Uterus (tissue), 4 donors: ENCODE results near the gene RPS27. TPM values are rescaled to one million over a fixed set of nuclear protein-coding genes. Genes with fewer than 3 reads are reported as not detected.

ENCODE experiments used
- DNase-seq, 2 donors: peaks; one replicate each; pipeline ENCODE4 v3.0.0-alpha.2; 2019 to 2020
- H3K27ac ChIP-seq, 2 donors: fragments of 200-600 bp; sonication (generic); 1 replicate in 1 of 2; 2 replicates in 1 of 2; pipeline ENCODE4 v1.5.1; 2016 to 2018
- H3K27me3 ChIP-seq, 2 donors: fragments of 200-600 bp; sonication (generic); one replicate each; pipeline ENCODE4 v1.5.1; 2018 to 2019; ENCODE audit warnings: control low read depth in 1 of 2
- H3K36me3 ChIP-seq, 2 donors: fragments of 200-600 bp; sonication (generic); one replicate each; pipeline ENCODE4 v1.5.1; 2019; ENCODE audit warnings: control low read depth in 1 of 2
- H3K4me1 ChIP-seq, 2 donors: fragments of 200-600 bp; sonication (generic); one replicate each; pipeline ENCODE4 v1.5.1; 2018 to 2019; ENCODE audit warnings: control low read depth in 1 of 2
- H3K4me3 ChIP-seq, 2 donors: fragments of 200-600 bp; sonication (generic); 1 replicate in 1 of 2; 2 replicates in 1 of 2; pipeline ENCODE4 v1.5.1; 2018 to 2019; ENCODE audit warnings: mild to moderate bottlenecking in 1 of 2
- H3K9me3 ChIP-seq, 2 donors: fragments of 200-600 bp; sonication (generic); one replicate each; pipeline ENCODE4 v1.5.1; 2019; ENCODE audit warnings: control low read depth in 1 of 2
- POLR2A ChIP-seq, 2 donors: fragments of 450-650 bp; IDR thresholded peaks; one replicate each; pipeline ENCODE4 v1.6.1; 2016; ENCODE audit warnings: antibody characterized with exemption in 2 of 2, mild to moderate bottlenecking in 1 of 2, moderate library complexity in 1 of 2
- intact Hi-C: fragments of 100-400 bp; cut with DNase I; formaldehyde crosslinking; loops from one replicate; pipeline ENCODE4 v1.15.1; 2023; ENCODE audit warnings: low total_unique reads
- total RNA-seq, 4 donors: library from RNA; depleted of rRNA in 3 of 4; stranded (reverse); fragments of >200 nt in 3 of 4; gene quantifications; one replicate each; pipeline versions ENCODE4 v1.1.0 to v1.2.4, GENCODE V29; 2014 to 2023
- TF ChIP-seq, protein P1 (sequence below), 4 experiments: fragments of 200-600 bp in 2 of 4; fragments of 450-650 bp in 2 of 4; sonication (generic) in 2 of 4; IDR thresholded peaks; one replicate each; pipeline ENCODE4 v1.5.1; 2016 to 2019; ENCODE audit warnings: antibody characterized with exemption in 4 of 4, mild to moderate bottlenecking in 2 of 4, moderate library complexity in 1 of 4
- donor health status: DM: yes; HTN: yes; CAD: no.

Gene RPS27
- total RNA-seq, 4 donors from 2014 or later, result 826 to 6,388 (median 2,664) TPM

GRCh38 chr1:153967107-153967999 is 23.2 kb upstream of the RPS27 start, which contains the start of gene CREB3L4:
CREB3L4 (plus strand) TSS chr1:153967902; CDS start chr1:153968526, 624 bp downstream.
- Histone ChIP-seq H3K9me3 (no peaks in the 10 kb centered on the region), H3K36me3 (no peaks in the 10 kb centered on the region), H3K27me3 (no peaks in the 10 kb centered on the region), H3K27ac (peak within 1 kb of the TSS; percentile 89 to 91), H3K4me1 (peaks cover 3 to 5% of the 10 kb centered on the region in 2 donors), H3K4me3 (peak within 1 kb of the TSS; percentile 55 to 74)
- TF ChIP-seq, protein P1, sequence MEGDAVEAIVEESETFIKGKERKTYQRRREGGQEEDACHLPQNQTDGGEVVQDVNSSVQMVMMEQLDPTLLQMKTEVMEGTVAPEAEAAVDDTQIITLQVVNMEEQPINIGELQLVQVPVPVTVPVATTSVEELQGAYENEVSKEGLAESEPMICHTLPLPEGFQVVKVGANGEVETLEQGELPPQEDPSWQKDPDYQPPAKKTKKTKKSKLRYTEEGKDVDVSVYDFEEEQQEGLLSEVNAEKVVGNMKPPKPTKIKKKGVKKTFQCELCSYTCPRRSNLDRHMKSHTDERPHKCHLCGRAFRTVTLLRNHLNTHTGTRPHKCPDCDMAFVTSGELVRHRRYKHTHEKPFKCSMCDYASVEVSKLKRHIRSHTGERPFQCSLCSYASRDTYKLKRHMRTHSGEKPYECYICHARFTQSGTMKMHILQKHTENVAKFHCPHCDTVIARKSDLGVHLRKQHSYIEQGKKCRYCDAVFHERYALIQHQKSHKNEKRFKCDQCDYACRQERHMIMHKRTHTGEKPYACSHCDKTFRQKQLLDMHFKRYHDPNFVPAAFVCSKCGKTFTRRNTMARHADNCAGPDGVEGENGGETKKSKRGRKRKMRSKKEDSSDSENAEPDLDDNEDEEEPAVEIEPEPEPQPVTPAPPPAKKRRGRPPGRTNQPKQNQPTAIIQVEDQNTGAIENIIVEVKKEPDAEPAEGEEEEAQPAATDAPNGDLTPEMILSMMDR (IDR thresholded peaks at IDR 0.05), result peak in 3 of 4 experiments; percentile 38 to 42 (median 42)
- peak; percentile 83 to 84 for TF ChIP-seq POLR2A (IDR thresholded peaks at IDR 0.05)
- intact Hi-C loops, result no loop called here
- DNase-seq, result peak; percentile 90 to 94

DNA sequence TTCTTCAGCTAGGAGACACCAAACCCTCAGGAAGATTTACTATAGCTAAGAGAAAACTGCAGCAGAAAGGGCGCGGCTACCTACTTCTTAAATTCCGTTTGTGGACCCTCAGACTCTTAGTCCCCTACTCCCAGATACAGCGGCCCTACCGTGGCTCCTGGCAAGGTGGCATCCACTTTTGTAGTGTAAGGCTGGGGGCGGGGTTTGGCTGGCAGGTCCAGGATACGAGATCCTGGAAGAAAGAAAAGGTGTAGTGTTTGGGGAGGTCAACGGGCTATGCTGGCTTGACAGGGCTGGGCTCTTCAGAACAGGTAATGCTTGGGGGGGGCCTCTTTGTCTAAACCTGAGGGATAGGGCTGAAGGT is 22.6 kb upstream of the RPS27 start:
- no peaks in the 10 kb centered on the region for H3K9me3 ChIP-seq
- no peak for TF ChIP-seq POLR2A (IDR thresholded peaks at IDR 0.05)
- TF ChIP-seq, protein P1 (IDR thresholded peaks at IDR 0.05), result no peak
- DNase-seq, result peak; percentile 47 to 59
- H3K36me3 ChIP-seq, result no peaks in the 10 kb centered on the region
- no peaks in the 10 kb centered on the region for H3K27me3 ChIP-seq
- H3K4me1 ChIP-seq, result peaks cover 0 to 3% of the 10 kb centered on the region in 2 donors
- peak overlapping the region; percentile 55 to 74 for H3K4me3 ChIP-seq
- H3K27ac ChIP-seq, result peak overlapping the region; percentile 89 to 91
- intact Hi-C loops, result no loop called here

GRCh38 chr1:153968408-153968807 is 22.2 kb upstream of the RPS27 start:
- H3K9me3 ChIP-seq, result no peaks in the 10 kb centered on the region
- H3K4me1 ChIP-seq, result peaks cover 0 to 3% of the 10 kb centered on the region in 2 donors
- intact Hi-C loops, result no loop called here
- TF ChIP-seq POLR2A (IDR thresholded peaks at IDR 0.05), result no peak
- TF ChIP-seq, protein P1 (IDR thresholded peaks at IDR 0.05), result no peak
- no peaks in the 10 kb centered on the region for H3K27me3 ChIP-seq
- H3K4me3 ChIP-seq, result peak overlapping the region; percentile 55 to 74
- peak overlapping the region; percentile 89 to 91 for H3K27ac ChIP-seq
- H3K36me3 ChIP-seq, result no peaks in the 10 kb centered on the region
- DNase-seq, result no peak

DNA sequence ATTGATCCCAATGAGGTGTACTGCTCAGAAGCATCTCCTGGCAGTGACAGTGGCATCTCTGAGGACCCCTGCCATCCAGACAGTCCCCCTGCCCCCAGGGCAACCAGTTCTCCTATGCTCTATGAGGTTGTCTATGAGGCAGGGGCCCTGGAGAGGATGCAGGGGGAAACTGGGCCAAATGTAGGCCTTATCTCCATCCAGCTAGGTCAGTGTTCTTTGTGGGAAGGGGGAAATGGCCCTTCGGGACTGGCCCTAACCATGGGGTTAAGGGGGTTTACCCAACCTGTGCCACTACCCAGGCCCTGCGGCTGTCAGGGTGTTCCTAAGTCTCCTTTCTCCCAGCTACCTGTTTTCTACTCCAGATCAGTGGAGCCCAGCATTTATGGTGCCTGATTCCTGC is 21.6 kb upstream of the RPS27 start:
- TF ChIP-seq, protein P1 (IDR thresholded peaks at IDR 0.05), result no peak
- no peak for TF ChIP-seq POLR2A (IDR thresholded peaks at IDR 0.05)
- DNase-seq, result no peak
- H3K27me3 ChIP-seq, result no peaks in the 10 kb centered on the region
- no peak overlapping the region for H3K4me3 ChIP-seq
- intact Hi-C loops, result no loop called here
- H3K36me3 ChIP-seq, result no peaks in the 10 kb centered on the region
- H3K9me3 ChIP-seq, result no peaks in the 10 kb centered on the region
- no peak overlapping the region for H3K27ac ChIP-seq
- H3K4me1 ChIP-seq, result peaks cover 0 to 3% of the 10 kb centered on the region in 2 donors

- Histone ChIP-seq H3K36me3 (no peaks in the 10 kb centered on the region), H3K27me3 (no peaks in the 10 kb centered on the region), H3K4me1 (peaks cover 0 to 3% of the 10 kb centered on the region in 2 donors), H3K27ac (no peak overlapping the region), H3K4me3 (no peak overlapping the region), H3K9me3 (no peaks in the 10 kb centered on the region)
- TF ChIP-seq POLR2A (IDR thresholded peaks at IDR 0.05), result no peak
- TF ChIP-seq, protein P1 (IDR thresholded peaks at IDR 0.05), result no peak
- intact Hi-C loops, result loop anchor here (10.0 kb wide), 1 partner anchor 176 kb away; no protein-coding TSS in a partner anchor
- DNase-seq, result no peak
Observed at GRCh38 chr1:153970346-153970745, 20.2 kb upstream of the RPS27 start.
